WTC11 (cell line): ENCODE data around the gene RIMBP2. TPM values are rescaled to one million over a fixed set of nuclear protein-coding genes. Genes with fewer than 3 reads are reported as not detected.

Experiments
- ATAC-seq: fragments of 200-7000 bp; cut with Tn5 transposase; 2 replicates; pipeline ENCODE4 v1.10.0; 2021; ENCODE audit warnings: mild to moderate bottlenecking, moderate library complexity
- CTCF ChIA-PET: fragments of 300-600 bp; sonication (Branson Sonifier 250); formaldehyde crosslinking; loops from one replicate; lab custom pipeline; 2021; ENCODE audit warnings: antibody characterized with exemption; lab: Charles Lee
- POLR2A ChIA-PET: fragments of 350-600 bp; sonication (Branson Sonifier 250); formaldehyde crosslinking; loops from one replicate; lab custom pipeline; 2021; ENCODE audit warnings: antibody characterized with exemption; lab: Charles Lee
- DNase-seq: peaks from one replicate; pipeline ENCODE4 v3.0.0; 2021; ENCODE audit warnings: low spot score
- H3K27ac Mint-ChIP-seq: 2 replicates; pipeline ENCODE4 v1.8.0; 2021; ENCODE audit warnings: mixed read lengths
- H3K27me3 Mint-ChIP-seq: 2 replicates; pipeline ENCODE4 v1.8.0; 2021; ENCODE audit warnings: low read depth, mild to moderate bottlenecking, moderate library complexity, mixed read lengths
- H3K36me3 Mint-ChIP-seq: 2 replicates; pipeline ENCODE4 v1.8.0; 2021; ENCODE audit warnings: mixed read lengths
- H3K4me1 Mint-ChIP-seq: 2 replicates; pipeline ENCODE4 v1.8.0; 2022; ENCODE audit warnings: mixed read lengths
- H3K4me3 Mint-ChIP-seq: 2 replicates; pipeline ENCODE4 v1.8.0; 2021; ENCODE audit warnings: mild to moderate bottlenecking, moderate library complexity, mixed read lengths
- H3K9me3 Mint-ChIP-seq: 2 replicates; pipeline ENCODE4 v1.8.0; 2021; ENCODE audit warnings: mixed read lengths
- ATF2 ChIP-seq: sonication (generic); formaldehyde crosslinking; IDR thresholded peaks from 2 replicates; pipeline ENCODE4 v1.8.1; 2022; ENCODE audit warnings: low read depth, missing genetic modification reagents, borderline replicate concordance
- CBFB ChIP-seq: sonication (generic); formaldehyde crosslinking; IDR thresholded peaks from 2 replicates; pipeline ENCODE4 v1.8.1; 2022; ENCODE audit warnings: mild to moderate bottlenecking, low read depth, missing genetic modification reagents
- CREB1 ChIP-seq: sonication (generic); formaldehyde crosslinking; IDR thresholded peaks from 2 replicates; pipeline ENCODE4 v1.8.0; 2023; ENCODE audit warnings: mild to moderate bottlenecking, missing genetic modification reagents
- ERG ChIP-seq: fragments of 250-450 bp; sonication (Bioruptor Pico); IDR thresholded peaks from 2 replicates; pipeline ENCODE4 v1.8.0; 2021; ENCODE audit warnings: mild to moderate bottlenecking
- GABPB1 ChIP-seq: sonication (generic); formaldehyde crosslinking; IDR thresholded peaks from 2 replicates; pipeline ENCODE4 v1.8.1; 2023; ENCODE audit warnings: mild to moderate bottlenecking, missing genetic modification reagents
- IRF1 ChIP-seq: sonication (generic); formaldehyde crosslinking; IDR thresholded peaks from 2 replicates; pipeline ENCODE4 v1.8.0; 2023; ENCODE audit warnings: missing genetic modification reagents
- KAT7 ChIP-seq: sonication (generic); formaldehyde crosslinking; IDR thresholded peaks from 2 replicates; pipeline ENCODE4 v1.8.1; 2023; ENCODE audit warnings: missing genetic modification reagents, mild to moderate bottlenecking, borderline replicate concordance
- NFE2L1 ChIP-seq: sonication (generic); formaldehyde crosslinking; IDR thresholded peaks from 2 replicates; pipeline ENCODE4 v1.8.1; 2023; ENCODE audit warnings: missing genetic modification reagents
- NR2C2 ChIP-seq: sonication (generic); formaldehyde crosslinking; IDR thresholded peaks from 2 replicates; pipeline ENCODE4 v1.8.0; 2022; ENCODE audit warnings: mild to moderate bottlenecking, missing genetic modification reagents
- NR3C1 ChIP-seq: sonication (generic); formaldehyde crosslinking; conservative IDR thresholded peaks from 2 replicates; pipeline ENCODE4 v1.8.1; 2023; ENCODE audit warnings: low read depth, mild to moderate bottlenecking, missing genetic modification reagents
- RORB ChIP-seq: fragments of 250-450 bp; sonication (Bioruptor Pico); IDR thresholded peaks from 2 replicates; pipeline ENCODE4 v1.9.0; 2021; ENCODE audit warnings: mild to moderate bottlenecking
- TEAD1 ChIP-seq: sonication (generic); formaldehyde crosslinking; IDR thresholded peaks from 2 replicates; pipeline ENCODE4 v1.8.0; 2022; ENCODE audit warnings: mild to moderate bottlenecking, missing genetic modification reagents
- ZBTB43 ChIP-seq: sonication (generic); formaldehyde crosslinking; IDR thresholded peaks from 2 replicates; pipeline ENCODE4 v1.8.1; 2023; ENCODE audit warnings: mild to moderate bottlenecking, missing genetic modification reagents
- ZNF425 ChIP-seq: fragments of 250-450 bp; sonication (Bioruptor Pico); conservative IDR thresholded peaks from 2 replicates; pipeline ENCODE4 v1.9.0; 2021; ENCODE audit warnings: mild to moderate bottlenecking
- ZNF532 ChIP-seq: fragments of 250-450 bp; sonication (Bioruptor Pico); IDR thresholded peaks from 2 replicates; pipeline ENCODE4 v1.9.0; 2021; ENCODE audit warnings: mild to moderate bottlenecking, borderline replicate concordance
- ZSCAN18 ChIP-seq: fragments of 250-450 bp; sonication (Bioruptor Pico); IDR thresholded peaks from 2 replicates; pipeline ENCODE4 v2.1.2; 2022; ENCODE audit warnings: mild to moderate bottlenecking, moderate library complexity
- total RNA-seq: library from RNA; stranded (reverse); gene quantifications from 3 replicates; pipeline ENCODE4 v1.2.3, GENCODE V29; 2021

Gene RIMBP2
- total RNA-seq, 1 experiment from 2014 or later = 2.6 TPM

GRCh38 chr12:130540376-130540775 lies 175.7 kb downstream of the RIMBP2 start:
- TF ChIP-seq ZNF425 (CRISPR knock-in tag) (no peak), TEAD1 (CRISPR knock-in tag) (no peak), ZBTB43 (CRISPR knock-in tag) (no peak), NR3C1 (CRISPR knock-in tag) (no peak), ZNF532 (no peak), ERG (CRISPR knock-in tag) (no peak), CREB1 (CRISPR knock-in tag) (no peak), RORB (no peak), CBFB (no peak), GABPB1 (CRISPR knock-in tag) (no peak), NFE2L1 (no peak), NR2C2 (CRISPR knock-in tag) (no peak), KAT7 (CRISPR knock-in tag) (no peak), ZSCAN18 (no peak), ATF2 (no peak), IRF1 (CRISPR knock-in tag) (no peak)
- ChIA-PET CTCF (no interaction called here), POLR2A (no interaction called here)
- peaks cover 29% of the 10 kb centered on the region for H3K9me3 Mint-ChIP-seq
- H3K27me3 Mint-ChIP-seq = no peaks in the 10 kb centered on the region; the same call in 1 of the 2 replicates
- H3K4me1 Mint-ChIP-seq = peaks cover 6% of the 10 kb centered on the region
- DNase-seq = no peak
- H3K36me3 Mint-ChIP-seq = no peaks in the 10 kb centered on the region
- H3K4me3 Mint-ChIP-seq = no peak overlapping the region
- no peak for ATAC-seq
- H3K27ac Mint-ChIP-seq = no peak overlapping the region
